Muscle layer of colon (tissue), 2 donors: ENCODE measurements around the gene EPN3.

Experiments
- H3K27ac ChIP-seq: one replicate; pipeline ENCODE4 v1.7.0; 2013; ENCODE audit warnings: low read depth, mild to moderate bottlenecking, low read length, moderate library complexity
- H3K27me3 ChIP-seq, 2 donors: one replicate each; pipeline ENCODE4 v1.7.0; 2013; ENCODE audit warnings: low read length in 2 of 2, mild to moderate bottlenecking in 2 of 2; ENCODE audit not compliant: insufficient read depth in 2 of 2, control insufficient read depth in 1 of 2
- H3K36me3 ChIP-seq: one replicate; pipeline ENCODE4 v1.7.0; 2013; ENCODE audit warnings: mild to moderate bottlenecking, low read length; ENCODE audit not compliant: insufficient read depth
- H3K4me1 ChIP-seq: one replicate; pipeline ENCODE4 v1.7.0; 2013; ENCODE audit warnings: mild to moderate bottlenecking, low read length; ENCODE audit not compliant: insufficient read depth
- H3K4me3 ChIP-seq, 2 donors: one replicate each; pipeline ENCODE4 v1.7.0; 2013; ENCODE audit warnings: low read length in 2 of 2, low read depth in 1 of 2, mild to moderate bottlenecking in 1 of 2, moderate library complexity in 1 of 2
- H3K9ac ChIP-seq: one replicate; pipeline ENCODE4 v1.7.0; 2013; ENCODE audit warnings: low read length
- H3K9me3 ChIP-seq: one replicate; pipeline ENCODE4 v1.7.0; 2013; ENCODE audit warnings: mild to moderate bottlenecking, low read length
- donor health status: abdominal sarcoma.
- donor health status: Adenocarcinoma of cecum.

The EPN3 gene

GRCh38 chr17:50557630-50558029 is 25.1 kb downstream of the EPN3 start:
- Histone ChIP-seq H3K27me3 (peaks cover 13 to 51% of the 10 kb centered on the region in 2 donors), H3K4me1 (peaks cover 15% of the 10 kb centered on the region), H3K4me3 (no peak overlapping the region), H3K9ac (no peak overlapping the region), H3K9me3 (no peaks in the 10 kb centered on the region), H3K36me3 (peaks cover 13% of the 10 kb centered on the region), H3K27ac (no peak overlapping the region)

DNA sequence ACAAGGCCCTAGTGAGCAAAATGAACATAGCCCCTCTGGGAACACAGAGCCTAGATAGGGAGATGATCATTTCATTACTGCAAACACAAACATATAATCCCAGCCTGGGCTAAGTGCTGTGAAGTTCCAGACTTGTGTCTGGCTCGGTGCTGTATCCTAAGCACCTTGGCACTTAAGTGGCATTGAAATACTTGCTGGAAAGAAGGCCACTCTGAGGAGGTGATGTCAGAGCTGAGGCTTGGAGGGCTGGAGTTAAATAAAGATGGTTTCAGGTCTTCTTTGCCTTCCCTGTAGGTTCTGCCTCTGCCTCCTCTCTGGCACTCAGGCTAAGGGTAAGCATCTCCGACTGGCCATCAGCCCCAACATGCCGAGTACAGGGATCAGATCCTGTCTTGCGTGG is 25.6 kb downstream of the EPN3 start:
- H3K9me3 ChIP-seq: no peaks in the 10 kb centered on the region
- peaks cover 15% of the 10 kb centered on the region for H3K4me1 ChIP-seq
- no peak overlapping the region for H3K4me3 ChIP-seq
- H3K27ac ChIP-seq: no peak overlapping the region
- peaks cover 13% of the 10 kb centered on the region for H3K36me3 ChIP-seq
- peaks cover 17 to 56% of the 10 kb centered on the region in 2 donors for H3K27me3 ChIP-seq
- no peak overlapping the region for H3K9ac ChIP-seq

DNA sequence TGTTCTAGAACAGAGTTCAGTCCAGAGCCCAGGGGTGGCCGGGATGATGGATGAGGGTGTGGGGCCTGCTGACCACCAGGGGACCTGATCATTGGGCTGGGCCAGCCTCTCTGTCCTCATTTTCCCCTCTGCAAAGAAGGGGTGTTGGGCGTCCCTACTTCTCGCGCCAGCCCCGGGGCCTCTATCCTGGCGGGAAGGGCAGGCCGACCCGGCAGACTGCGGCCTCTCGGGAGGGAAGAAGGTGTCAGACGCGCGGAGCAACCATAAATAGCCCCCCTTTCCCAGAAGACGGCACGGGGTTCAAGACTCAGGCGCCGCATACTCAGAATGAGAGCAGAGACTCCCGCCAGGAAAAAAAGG is 26.0 kb downstream of the EPN3 start:
- H3K27me3 ChIP-seq: peaks cover 22 to 60% of the 10 kb centered on the region in 2 donors
- no peak overlapping the region for H3K4me3 ChIP-seq
- H3K36me3 ChIP-seq: peaks cover 13% of the 10 kb centered on the region
- H3K9ac ChIP-seq: no peak overlapping the region
- no peak overlapping the region for H3K27ac ChIP-seq
- peaks cover 15% of the 10 kb centered on the region for H3K4me1 ChIP-seq
- H3K9me3 ChIP-seq: no peaks in the 10 kb centered on the region

- H3K27me3 ChIP-seq: peaks cover 27 to 63% of the 10 kb centered on the region in 2 donors
- H3K4me1 ChIP-seq: peaks cover 15% of the 10 kb centered on the region
Observed at GRCh38 chr17:50558941-50559614, 26.5 kb downstream of the EPN3 start.

DNA sequence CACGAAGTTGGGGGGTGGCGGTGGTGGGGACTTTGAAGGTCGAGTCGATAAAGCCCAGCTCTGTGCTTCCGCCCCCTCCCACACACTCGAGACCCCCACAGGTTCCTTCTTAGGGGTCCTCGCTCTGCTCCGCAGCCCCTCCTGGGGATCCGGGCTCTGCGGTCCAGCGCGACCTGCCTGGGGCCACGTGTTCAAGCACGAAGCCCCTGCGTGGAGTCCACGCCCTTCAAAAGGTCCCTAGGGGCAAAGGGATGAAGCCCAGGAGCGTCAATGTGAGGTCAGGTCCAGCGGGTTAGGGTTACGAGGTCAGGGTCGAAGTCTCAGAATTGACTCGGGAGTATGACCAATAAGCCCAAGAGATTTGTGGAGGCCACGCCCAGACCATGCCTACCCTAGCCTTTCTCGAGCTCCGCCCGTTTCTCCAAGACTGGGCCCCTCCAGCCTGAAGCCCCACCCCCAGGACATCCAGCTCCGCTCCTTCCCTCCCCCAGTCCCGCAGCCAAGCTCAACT is 27.2 kb downstream of the EPN3 start:
- H3K27ac ChIP-seq: no peak overlapping the region
- H3K27me3 ChIP-seq: peaks cover 27 to 64% of the 10 kb centered on the region in 2 donors
- peaks cover 15% of the 10 kb centered on the region for H3K4me1 ChIP-seq
- no peak overlapping the region for H3K9ac ChIP-seq
- H3K9me3 ChIP-seq: no peaks in the 10 kb centered on the region
- H3K36me3 ChIP-seq: peaks cover 11% of the 10 kb centered on the region
- H3K4me3 ChIP-seq: peak overlapping the region; percentile 51 to 52

More at GRCh38 chr17:50558941-50559614, 26.5 kb downstream of the EPN3 start:
- peaks cover 13% of the 10 kb centered on the region for H3K36me3 ChIP-seq
- no peak overlapping the region for H3K27ac ChIP-seq
- no peak overlapping the region for H3K9ac ChIP-seq
- H3K9me3 ChIP-seq: no peaks in the 10 kb centered on the region
- H3K4me3 ChIP-seq: peak overlapping the region in 1 of 2 donors; percentile 41

DNA sequence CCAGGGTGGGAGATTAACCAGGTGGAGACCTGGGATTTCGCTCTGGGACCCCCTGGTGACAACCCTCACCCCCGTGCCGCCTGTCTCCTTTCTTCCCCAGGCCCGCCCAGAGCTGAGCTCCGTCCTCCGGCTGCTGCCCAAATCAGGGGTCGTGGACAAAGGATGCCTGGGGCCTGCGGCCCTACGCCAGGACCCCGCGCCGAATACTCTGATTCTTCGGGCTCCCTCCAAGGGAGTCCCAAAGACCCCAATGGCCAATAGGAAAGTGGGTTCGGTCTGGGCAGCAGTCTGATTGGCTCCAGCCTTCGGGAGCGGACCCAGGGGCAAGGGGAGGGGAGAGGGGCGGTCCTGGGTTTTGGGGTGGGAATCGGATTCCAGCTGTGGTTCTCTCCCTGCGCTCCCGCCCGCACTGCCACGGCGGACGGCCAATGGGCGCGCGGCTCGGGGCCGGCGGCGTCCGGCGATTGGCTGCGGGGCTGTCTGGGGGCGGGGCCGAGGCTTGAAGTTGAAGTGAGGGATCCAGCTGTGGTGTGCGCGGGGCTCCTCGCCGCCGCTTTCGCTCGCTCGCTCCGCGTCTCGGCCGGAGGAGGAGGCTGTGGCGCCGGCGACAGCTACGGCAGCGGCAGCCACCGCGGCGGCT is 27.8 kb downstream of the EPN3 start, which contains the start of gene CACNA1G:
CACNA1G (plus strand) TSS at position 531 of the 640 bp plus-strand sequence. CDS start 745 bp downstream, outside the sequence.
- Histone ChIP-seq H3K9me3 (no peaks in the 10 kb centered on the region), H3K4me1 (peaks cover 15% of the 10 kb centered on the region), H3K9ac (no peak within 1 kb of the TSS), H3K36me3 (peaks cover 5% of the 10 kb centered on the region), H3K27me3 (peaks cover 27 to 67% of the 10 kb centered on the region in 2 donors), H3K27ac (no peak within 1 kb of the TSS), H3K4me3 (peak within 1 kb of the TSS; percentile 51 to 61)

GRCh38 chr17:50560931-50561745 is 28.6 kb downstream of the EPN3 start:
- H3K27ac ChIP-seq: no peak overlapping the region
- peaks cover 15% of the 10 kb centered on the region for H3K4me1 ChIP-seq
- H3K9ac ChIP-seq: no peak overlapping the region
- H3K27me3 ChIP-seq: peaks cover 27 to 76% of the 10 kb centered on the region in 2 donors
- no peaks in the 10 kb centered on the region for H3K36me3 ChIP-seq
- no peaks in the 10 kb centered on the region for H3K9me3 ChIP-seq
- peak overlapping the region in 1 of 2 donors; percentile 61 for H3K4me3 ChIP-seq

DNA sequence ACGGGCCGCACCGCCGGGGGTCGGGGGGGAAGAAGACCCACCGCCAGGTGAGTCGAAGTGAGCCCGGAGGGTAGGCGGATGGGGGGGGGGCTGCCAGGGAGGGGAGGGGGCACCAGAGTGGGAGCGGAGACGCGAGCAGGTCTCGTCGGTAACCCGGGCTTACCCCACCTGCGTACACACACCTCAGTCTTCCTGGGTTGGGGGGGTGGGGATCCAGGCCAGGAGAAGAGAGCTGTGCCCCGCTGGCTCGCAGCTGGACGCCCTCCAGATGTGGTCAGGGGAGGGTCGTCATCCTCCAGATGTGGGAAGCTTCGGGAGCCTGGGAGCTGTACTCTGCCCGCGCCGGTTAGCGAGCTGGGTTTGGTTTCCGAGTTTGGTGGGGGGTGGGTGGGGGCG is 29.2 kb downstream of the EPN3 start:
- Histone ChIP-seq H3K4me1 (peaks cover 15% of the 10 kb centered on the region), H3K9ac (no peak overlapping the region), H3K36me3 (no peaks in the 10 kb centered on the region), H3K9me3 (no peaks in the 10 kb centered on the region), H3K27me3 (peaks cover 27 to 76% of the 10 kb centered on the region in 2 donors), H3K27ac (no peak overlapping the region), H3K4me3 (peak overlapping the region in 1 of 2 donors; percentile 61)

DNA sequence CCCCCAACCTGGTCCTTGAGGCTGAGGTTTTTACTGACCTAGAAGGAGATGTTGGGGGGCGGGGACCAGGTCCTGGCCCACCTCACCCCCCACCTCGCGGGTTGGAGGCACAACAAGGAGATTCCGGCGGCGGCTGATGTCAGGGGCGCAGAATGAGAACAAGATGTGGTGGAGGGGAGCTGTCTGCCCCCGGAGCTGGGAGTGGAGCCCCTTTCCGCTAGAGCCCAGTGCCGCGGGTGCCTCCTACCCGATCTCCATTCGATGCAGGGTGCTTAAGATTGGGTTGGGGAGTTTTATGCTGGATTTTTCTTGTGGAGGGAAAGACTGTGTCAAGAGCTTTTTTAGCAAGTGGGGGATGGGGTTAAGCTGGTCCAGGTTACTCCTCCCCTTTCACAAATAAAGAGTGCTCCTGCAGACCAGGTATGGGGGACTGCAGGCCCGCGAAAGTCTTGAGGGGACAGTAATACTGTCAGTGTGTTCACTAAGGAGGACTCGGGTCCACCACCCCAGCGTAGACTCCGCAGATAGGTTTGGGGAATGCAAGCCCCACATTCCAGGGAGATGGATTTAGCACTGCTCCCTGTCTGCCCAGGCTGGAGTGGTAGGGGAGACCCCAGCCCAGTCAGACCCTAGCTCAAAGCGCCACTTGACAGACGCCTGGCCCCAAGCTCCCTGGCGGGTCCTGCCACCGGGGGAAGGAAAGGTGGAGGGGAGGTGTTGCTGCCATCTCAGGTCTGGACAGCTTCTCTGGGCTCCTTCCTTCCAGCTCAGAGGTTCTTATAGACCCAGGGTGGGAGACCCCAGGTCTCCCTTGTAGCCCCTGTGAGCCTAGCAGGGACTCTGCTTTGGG is 29.9 kb downstream of the EPN3 start:
- no peak overlapping the region for H3K4me3 ChIP-seq
- H3K27ac ChIP-seq: no peak overlapping the region

DNA sequence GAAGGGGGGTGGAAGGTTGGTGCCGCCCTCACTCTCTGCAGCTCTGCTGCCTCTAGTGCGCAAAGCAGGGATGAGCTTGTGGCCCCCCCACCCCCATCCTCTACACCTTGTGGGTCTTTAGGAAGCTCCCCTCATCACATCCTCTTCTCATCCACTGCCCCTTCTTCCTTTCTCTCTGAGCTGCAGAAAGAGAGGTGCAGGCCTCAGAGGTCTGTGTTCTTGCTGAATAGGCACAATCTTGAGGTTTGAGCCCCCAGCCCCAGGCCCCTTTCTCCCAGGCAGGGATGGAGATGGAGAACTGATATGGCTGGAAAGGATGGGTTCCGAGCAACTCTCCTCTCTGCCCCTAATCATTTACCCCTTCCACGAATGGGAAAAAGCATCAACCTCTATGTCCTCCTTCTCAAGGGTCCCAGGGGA is 30.6 kb downstream of the EPN3 start:
- peaks cover 15% of the 10 kb centered on the region for H3K4me1 ChIP-seq
- peaks cover 27 to 81% of the 10 kb centered on the region in 2 donors for H3K27me3 ChIP-seq
- H3K9me3 ChIP-seq: no peaks in the 10 kb centered on the region
- H3K4me3 ChIP-seq: no peak overlapping the region
- H3K27ac ChIP-seq: no peak overlapping the region
- H3K36me3 ChIP-seq: no peaks in the 10 kb centered on the region
- no peak overlapping the region for H3K9ac ChIP-seq

More for the DNA sequence above, 29.9 kb downstream of the EPN3 start:
- H3K4me1 ChIP-seq: peaks cover 15% of the 10 kb centered on the region
- peaks cover 27 to 80% of the 10 kb centered on the region in 2 donors for H3K27me3 ChIP-seq
- no peaks in the 10 kb centered on the region for H3K9me3 ChIP-seq
- H3K9ac ChIP-seq: no peak overlapping the region
- no peaks in the 10 kb centered on the region for H3K36me3 ChIP-seq
